Glomerular visceral epithelial cell (primary cell): ENCODE measurements around the gene OR1I1.
A peak's percentile ranks its signal among the peaks of the same experiment; 100 is the strongest.

Experiments used
- DNase-seq: peaks from one replicate; pipeline ENCODE4 v3.0.0-alpha.2; 2016; ENCODE audit errors: extremely low spot score

The OR1I1 gene

GRCh38 chr19:15098460-15098859 is 16.4 kb downstream of the OR1I1 start:
- DNase-seq: no peak

GRCh38 chr19:15099017-15099582 is 17.1 kb downstream of the OR1I1 start:
- DNase-seq: no peak

GRCh38 chr19:15101479-15102082 is 19.6 kb downstream of the OR1I1 start:
- DNase-seq: peak; percentile 41

- DNase-seq: no peak
Observed at GRCh38 chr19:15104003-15104402, 22.0 kb downstream of the OR1I1 start.

- DNase-seq: no peak
Observed at GRCh38 chr19:15104411-15104810, 22.4 kb downstream of the OR1I1 start.

DNA sequence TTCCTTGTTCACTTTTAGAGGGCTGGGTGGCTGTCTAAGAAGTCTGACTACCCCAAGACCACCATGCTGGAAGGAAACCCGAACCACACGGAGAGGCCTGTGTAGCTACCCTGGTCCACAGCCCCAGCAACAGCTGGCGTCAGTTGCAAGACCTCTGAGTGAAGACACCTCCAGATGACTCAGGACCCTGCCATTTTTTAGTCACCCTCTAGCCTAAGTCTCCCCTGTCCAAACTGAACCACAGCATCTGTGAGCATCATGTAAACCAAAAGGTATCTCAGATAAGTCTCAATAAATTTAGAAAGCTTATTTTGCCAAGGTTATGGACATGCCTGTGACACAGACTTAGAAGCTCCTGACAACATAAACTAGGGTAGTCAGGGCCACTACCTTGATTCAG is 23.0 kb downstream of the OR1I1 start:
- no peak for DNase-seq

GRCh38 chr19:15107061-15108010 is 25.3 kb downstream of the OR1I1 start, which contains the start of gene SYDE1:
Gene SYDE1, plus strand, starts transcription at chr19:15107401. Its CDS starts 33 bp downstream, at chr19:15107434.
- DNase-seq: peak; percentile 85

GRCh38 chr19:15108145-15108844 is 26.3 kb downstream of the OR1I1 start:
- no peak for DNase-seq

GRCh38 chr19:15108845-15109767 is 27.1 kb downstream of the OR1I1 start:
- DNase-seq: no peak

- DNase-seq: no peak
Observed at GRCh38 chr19:15109768-15110417, 27.9 kb downstream of the OR1I1 start.

- no peak for DNase-seq
Observed at GRCh38 chr19:15110418-15110815, 28.4 kb downstream of the OR1I1 start.

- DNase-seq: no peak
Observed at GRCh38 chr19:15111758-15112157, 29.7 kb downstream of the OR1I1 start.

DNA sequence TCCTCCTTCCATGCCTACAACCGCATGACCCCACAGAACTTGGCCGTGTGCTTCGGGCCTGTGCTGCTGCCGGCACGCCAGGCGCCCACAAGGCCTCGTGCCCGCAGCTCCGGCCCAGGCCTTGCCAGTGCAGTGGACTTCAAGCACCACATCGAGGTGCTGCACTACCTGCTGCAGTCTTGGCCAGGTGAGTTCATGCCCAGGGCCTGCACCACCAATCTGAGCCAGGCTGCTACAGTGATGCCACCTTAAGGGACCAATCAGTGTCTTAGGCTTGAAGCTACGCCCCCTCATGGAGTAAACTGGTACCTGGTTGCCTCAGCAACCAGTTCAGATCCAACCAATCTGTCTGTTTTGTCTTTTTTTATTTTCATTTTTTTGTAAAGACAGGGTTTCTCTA is 30.4 kb downstream of the OR1I1 start:
- DNase-seq: no peak

DNA sequence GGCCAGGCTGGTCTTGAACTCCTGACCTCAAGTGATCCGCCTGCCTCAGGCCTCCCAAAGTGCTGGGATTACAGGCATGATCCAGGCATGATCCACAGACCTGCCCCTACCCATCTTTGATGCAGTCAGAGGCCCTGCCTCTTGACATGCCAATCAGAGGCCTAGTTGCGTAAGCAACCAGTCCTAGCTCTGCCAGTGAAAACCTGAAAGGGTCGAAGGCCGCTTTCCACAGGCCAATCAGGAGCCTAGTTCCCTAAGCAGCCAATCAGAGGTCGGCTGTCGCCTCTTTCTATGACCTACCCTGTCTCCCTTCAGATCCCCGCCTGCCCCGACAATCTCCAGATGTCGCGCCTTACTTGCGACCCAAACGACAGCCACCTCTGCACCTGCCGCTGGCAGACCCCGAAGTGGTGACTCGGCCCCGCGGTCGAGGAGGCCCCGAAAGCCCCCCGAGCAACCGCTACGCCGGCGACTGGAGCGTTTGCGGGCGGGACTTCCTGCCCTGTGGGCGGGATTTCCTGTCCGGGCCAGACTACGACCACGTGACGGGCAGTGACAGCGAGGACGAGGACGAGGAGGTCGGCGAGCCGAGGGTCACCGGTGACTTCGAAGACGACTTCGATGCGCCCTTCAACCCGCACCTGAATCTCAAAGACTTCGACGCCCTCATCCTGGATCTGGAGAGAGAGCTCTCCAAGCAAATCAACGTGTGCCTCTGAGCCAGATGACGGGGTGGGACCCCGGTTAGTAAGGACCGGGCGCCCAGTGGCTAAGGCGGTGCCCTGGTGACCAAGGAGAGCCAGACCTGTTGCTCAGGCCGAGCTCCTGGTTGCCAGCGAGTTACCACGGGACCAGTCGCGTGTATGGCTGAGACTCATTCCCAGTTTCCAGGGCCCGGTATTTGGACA is 31.5 kb downstream of the OR1I1 start:
- DNase-seq: no peak

GRCh38 chr19:15114153-15114540 is 32.1 kb downstream of the OR1I1 start:
- DNase-seq: peak; percentile 42

- DNase-seq: peak; percentile 32
Observed at GRCh38 chr19:15115080-15115479, 33.1 kb downstream of the OR1I1 start.

DNA sequence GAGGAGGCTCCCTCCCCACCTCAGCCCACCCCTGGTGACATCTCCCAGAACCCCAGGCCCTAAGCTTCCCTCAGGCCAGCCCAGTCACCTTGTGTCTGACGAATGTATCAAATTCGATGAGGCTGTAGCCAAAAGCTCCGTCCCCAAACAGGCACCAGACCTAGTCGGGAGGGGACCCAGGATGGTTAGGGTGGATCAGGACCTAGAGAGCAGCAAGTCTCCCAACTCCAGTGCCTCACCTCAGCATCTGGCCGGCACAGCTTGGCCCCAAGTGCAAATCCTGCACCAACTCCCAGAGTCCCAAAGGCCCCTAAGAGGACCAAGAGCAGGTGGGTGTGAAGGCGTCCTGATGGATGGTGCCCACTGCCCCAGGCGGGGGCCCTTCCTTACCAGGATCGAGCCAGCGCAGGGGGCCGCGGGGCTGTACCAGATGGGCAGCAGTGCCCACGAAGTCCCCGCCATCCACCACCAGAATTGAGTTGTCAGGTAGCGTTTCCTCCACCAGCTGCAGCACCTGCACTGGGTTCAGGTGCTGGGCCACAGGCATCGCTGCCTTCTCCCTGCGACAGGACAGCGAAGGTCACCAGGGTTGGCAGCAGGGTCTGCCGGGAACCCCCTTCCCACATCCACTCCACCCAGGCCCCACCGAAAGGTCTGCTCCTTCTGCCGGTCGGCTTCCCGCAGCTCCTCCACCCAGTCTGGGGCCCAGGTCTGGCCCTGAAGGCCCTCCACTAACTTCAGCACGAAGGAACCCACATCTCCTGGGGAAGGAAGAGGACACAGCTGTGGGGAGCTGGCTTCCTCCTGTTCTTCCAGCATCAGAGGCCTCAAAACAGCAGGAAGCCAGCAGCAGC is 34.0 kb downstream of the OR1I1 start:
- DNase-seq: no peak

DNA sequence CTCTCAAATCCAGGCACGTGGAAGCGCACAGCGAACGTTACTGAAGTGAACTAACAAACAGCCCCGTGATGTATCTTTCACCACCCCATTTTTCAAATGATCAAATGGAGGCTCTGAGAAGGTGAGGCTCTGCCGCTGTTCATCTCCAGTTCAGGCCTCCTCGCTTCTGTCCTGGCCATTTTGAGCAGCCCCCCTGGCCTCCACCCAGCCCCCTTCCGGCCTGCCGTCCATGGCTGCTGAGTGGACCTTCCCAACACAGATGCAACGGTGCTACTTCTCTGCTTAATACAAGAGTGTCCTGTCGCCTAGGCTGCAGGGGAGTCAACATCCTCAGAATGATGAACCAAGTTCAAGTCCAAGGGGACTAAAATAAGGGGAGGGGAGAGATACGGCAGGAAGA is 34.8 kb downstream of the OR1I1 start:
- no peak for DNase-seq
